OCI-LY1 (cell line): ENCODE data around the gene CDCA7L.

Experiments used
- EZH2 ChIP-seq: fragments of 200-600 bp; sonication (generic), shearing (Covaris generic); IDR thresholded peaks from 2 replicates; pipeline ENCODE4 v1.8.0; 2017; ENCODE audit warnings: borderline replicate concordance, mixed run types, mild to moderate bottlenecking, antibody characterized with exemption, low read length, moderate library complexity, mixed read lengths
- TF ChIP-seq, protein P1 (sequence below): fragments of 200-600 bp; sonication (generic), shearing (Covaris generic); IDR thresholded peaks from 2 replicates; pipeline ENCODE4 v1.5.1; 2017; ENCODE audit warnings: mild to moderate bottlenecking, antibody characterized with exemption, low read length, moderate library complexity, mixed read lengths

DNA sequence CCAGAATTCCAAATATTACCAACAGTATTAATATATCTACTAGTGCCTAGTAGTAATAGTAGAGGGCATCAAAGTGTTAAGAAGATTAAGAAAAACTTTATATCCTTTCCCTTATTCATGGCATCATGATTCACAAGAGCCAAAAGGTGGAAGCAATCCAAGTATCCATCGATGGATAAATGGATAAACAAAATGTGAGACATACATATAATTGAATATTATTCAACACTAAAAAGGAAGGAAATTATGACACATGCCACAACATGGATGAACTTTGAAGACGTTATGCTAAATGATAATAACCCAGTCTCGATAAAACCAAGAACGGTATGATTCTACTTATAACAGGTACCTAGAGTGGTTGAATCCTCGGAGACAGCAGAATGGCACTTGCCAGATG lies 23.1 kb downstream of the CDCA7L start:
- TF ChIP-seq, protein P1, sequence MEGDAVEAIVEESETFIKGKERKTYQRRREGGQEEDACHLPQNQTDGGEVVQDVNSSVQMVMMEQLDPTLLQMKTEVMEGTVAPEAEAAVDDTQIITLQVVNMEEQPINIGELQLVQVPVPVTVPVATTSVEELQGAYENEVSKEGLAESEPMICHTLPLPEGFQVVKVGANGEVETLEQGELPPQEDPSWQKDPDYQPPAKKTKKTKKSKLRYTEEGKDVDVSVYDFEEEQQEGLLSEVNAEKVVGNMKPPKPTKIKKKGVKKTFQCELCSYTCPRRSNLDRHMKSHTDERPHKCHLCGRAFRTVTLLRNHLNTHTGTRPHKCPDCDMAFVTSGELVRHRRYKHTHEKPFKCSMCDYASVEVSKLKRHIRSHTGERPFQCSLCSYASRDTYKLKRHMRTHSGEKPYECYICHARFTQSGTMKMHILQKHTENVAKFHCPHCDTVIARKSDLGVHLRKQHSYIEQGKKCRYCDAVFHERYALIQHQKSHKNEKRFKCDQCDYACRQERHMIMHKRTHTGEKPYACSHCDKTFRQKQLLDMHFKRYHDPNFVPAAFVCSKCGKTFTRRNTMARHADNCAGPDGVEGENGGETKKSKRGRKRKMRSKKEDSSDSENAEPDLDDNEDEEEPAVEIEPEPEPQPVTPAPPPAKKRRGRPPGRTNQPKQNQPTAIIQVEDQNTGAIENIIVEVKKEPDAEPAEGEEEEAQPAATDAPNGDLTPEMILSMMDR, result no peak
- no peak for TF ChIP-seq EZH2
